GM21515 (cell line): ENCODE measurements around the gene ATRN.
"Not testable (repeated sequence)": the region's sequence is repeated elsewhere in the genome, so short reads cannot be mapped to it uniquely, and the experiment has no call there.

Experiments
- ATAC-seq: cut with Tn5 transposase; IDR thresholded peaks from one replicate; pipeline ENCODE4 v1.9.1; 2021; ENCODE audit not compliant: unreplicated experiment

The ATRN gene

GRCh38 chr20:3560578-3560977, 89.8 kb downstream of the ATRN start:
- no peak for ATAC-seq

- no peak for ATAC-seq
These were observed 92.3 kb downstream of the ATRN start for GRCh38 chr20:3563133-3563532.

- ATAC-seq, result no peak
These were observed 92.8 kb downstream of the ATRN start for GRCh38 chr20:3563548-3564177.

GRCh38 chr20:3565851-3566250, 95.0 kb downstream of the ATRN start:
- no peak for ATAC-seq

- ATAC-seq, result no peak
These were observed 101.3 kb downstream of the ATRN start for GRCh38 chr20:3572151-3572550.

- no peak for ATAC-seq
These were observed 105.5 kb downstream of the ATRN start for GRCh38 chr20:3576363-3576762.

GRCh38 chr20:3577366-3577765, 106.5 kb downstream of the ATRN start:
- ATAC-seq, result no peak

- ATAC-seq, result no peak
These were observed 109.6 kb downstream of the ATRN start for GRCh38 chr20:3580412-3580811.

GRCh38 chr20:3583765-3584164, 112.9 kb downstream of the ATRN start:
- ATAC-seq, result no peak

- ATAC-seq, result no peak
These were observed 115.3 kb downstream of the ATRN start for GRCh38 chr20:3586093-3586492.

- no peak for ATAC-seq
These were observed 119.3 kb downstream of the ATRN start for GRCh38 chr20:3590164-3590563.

- ATAC-seq, result no peak
These were observed 122.1 kb downstream of the ATRN start for GRCh38 chr20:3592931-3593330.

GRCh38 chr20:3595541-3595940, 124.7 kb downstream of the ATRN start:
- ATAC-seq, result no peak

GRCh38 chr20:3603108-3603507, 132.3 kb downstream of the ATRN start:
- no peak for ATAC-seq

- not testable (repeated sequence) for ATAC-seq
These were observed 134.6 kb downstream of the ATRN start for GRCh38 chr20:3605386-3605886.

- no peak for ATAC-seq
These were observed 135.2 kb downstream of the ATRN start for GRCh38 chr20:3606021-3606420.

- ATAC-seq, result no peak
These were observed 141.1 kb downstream of the ATRN start for GRCh38 chr20:3611901-3612300.

GRCh38 chr20:3612795-3613572, 142.2 kb downstream of the ATRN start:
- ATAC-seq, result no peak

- no peak for ATAC-seq
These were observed 143.1 kb downstream of the ATRN start for GRCh38 chr20:3613821-3614440.

- ATAC-seq, result no peak
These were observed 143.6 kb downstream of the ATRN start for GRCh38 chr20:3614466-3614865.

- ATAC-seq, result not testable (repeated sequence)
These were observed 144.5 kb downstream of the ATRN start for GRCh38 chr20:3615171-3615840.
